ENCODE measurements around the gene DKK3.

- TF ChIP-seq CTCF (IDR thresholded peaks at IDR 0.05): no peak
- no peak for TF ChIP-seq POLR2A (IDR thresholded peaks at IDR 0.05)
These were observed 45.4 kb downstream of the DKK3 start for GRCh38 chr11:11963067-11963466.

Measured in right lobe of liver (tissue), 4 donors.